ENCODE measurements around the gene ZYX.

ZYX gene

GRCh38 chr7:143367972-143368371 is 13.2 kb upstream of the ZYX start:
- TF ChIP-seq POLR2A (IDR thresholded peaks at IDR 0.05; ENCODE audit: low read depth, low read length) (no peak), POLR2AphosphoS5 (IDR thresholded peaks at IDR 0.05; ENCODE audit: low read depth, low read length) (no peak), TAF1 (IDR thresholded peaks at IDR 0.05; ENCODE audit: borderline replicate concordance, low read depth, low read length) (no peak)
- no peak for FAIRE-seq
- DNase-seq (ENCODE audit: insufficient read length): no peak

- no peak for FAIRE-seq
- no peak for DNase-seq (ENCODE audit: insufficient read length)
- TF ChIP-seq POLR2A (IDR thresholded peaks at IDR 0.05; ENCODE audit: low read depth, low read length) (no peak), POLR2AphosphoS5 (IDR thresholded peaks at IDR 0.05; ENCODE audit: low read depth, low read length) (no peak), TAF1 (IDR thresholded peaks at IDR 0.05; ENCODE audit: borderline replicate concordance, low read depth, low read length) (no peak)
Measured at GRCh38 chr7:143368387-143368786, 12.8 kb upstream of the ZYX start.

- no peak for FAIRE-seq
- no peak for DNase-seq (ENCODE audit: insufficient read length)
- TF ChIP-seq TAF1 (IDR thresholded peaks at IDR 0.05; ENCODE audit: borderline replicate concordance, low read depth, low read length) (no peak), POLR2A (IDR thresholded peaks at IDR 0.05; ENCODE audit: low read depth, low read length) (no peak), POLR2AphosphoS5 (IDR thresholded peaks at IDR 0.05; ENCODE audit: low read depth, low read length) (no peak)
Measured at GRCh38 chr7:143369678-143370651, 11.2 kb upstream of the ZYX start.

GRCh38 chr7:143372070-143372469 is 9.1 kb upstream of the ZYX start:
- no peak for FAIRE-seq

GRCh38 chr7:143373255-143373794 is 7.8 kb upstream of the ZYX start:
- no peak for DNase-seq (ENCODE audit: insufficient read length)
- no peak for FAIRE-seq
- TF ChIP-seq TAF1 (IDR thresholded peaks at IDR 0.05; ENCODE audit: borderline replicate concordance, low read depth, low read length): no peak
- TF ChIP-seq POLR2AphosphoS5 (IDR thresholded peaks at IDR 0.05; ENCODE audit: low read depth, low read length): no peak

More at GRCh38 chr7:143372070-143372469, 9.1 kb upstream of the ZYX start:
- TF ChIP-seq TAF1 (IDR thresholded peaks at IDR 0.05; ENCODE audit: borderline replicate concordance, low read depth, low read length) (no peak), POLR2A (IDR thresholded peaks at IDR 0.05; ENCODE audit: low read depth, low read length) (no peak), POLR2AphosphoS5 (IDR thresholded peaks at IDR 0.05; ENCODE audit: low read depth, low read length) (no peak)
- no peak for DNase-seq (ENCODE audit: insufficient read length)

GRCh38 chr7:143374561-143374960 is 6.6 kb upstream of the ZYX start:
- no peak for TF ChIP-seq POLR2AphosphoS5 (IDR thresholded peaks at IDR 0.05; ENCODE audit: low read depth, low read length)
- TF ChIP-seq POLR2A (IDR thresholded peaks at IDR 0.05; ENCODE audit: low read depth, low read length): no peak
- TF ChIP-seq TAF1 (IDR thresholded peaks at IDR 0.05; ENCODE audit: borderline replicate concordance, low read depth, low read length): no peak
- DNase-seq (ENCODE audit: insufficient read length) (no peak), FAIRE-seq (no peak)

GRCh38 chr7:143375298-143376034 is 5.7 kb upstream of the ZYX start:
- TF ChIP-seq POLR2AphosphoS5 (IDR thresholded peaks at IDR 0.05; ENCODE audit: low read depth, low read length): no peak
- TF ChIP-seq TAF1 (IDR thresholded peaks at IDR 0.05; ENCODE audit: borderline replicate concordance, low read depth, low read length): no peak
- no peak for TF ChIP-seq POLR2A (IDR thresholded peaks at IDR 0.05; ENCODE audit: low read depth, low read length)
- FAIRE-seq (no peak), DNase-seq (ENCODE audit: insufficient read length) (no peak)

- TF ChIP-seq TAF1 (IDR thresholded peaks at IDR 0.05; ENCODE audit: borderline replicate concordance, low read depth, low read length) (no peak), POLR2A (IDR thresholded peaks at IDR 0.05; ENCODE audit: low read depth, low read length) (no peak), POLR2AphosphoS5 (IDR thresholded peaks at IDR 0.05; ENCODE audit: low read depth, low read length) (no peak)
- DNase-seq (ENCODE audit: insufficient read length) (no peak), FAIRE-seq (no peak)
Measured at GRCh38 chr7:143376396-143376795, 4.7 kb upstream of the ZYX start.

GRCh38 chr7:143379611-143380259 is 1.4 kb upstream of the ZYX start:
- FAIRE-seq (peak; percentile 33), DNase-seq (ENCODE audit: insufficient read length) (no peak)
- no peak for TF ChIP-seq TAF1 (IDR thresholded peaks at IDR 0.05; ENCODE audit: borderline replicate concordance, low read depth, low read length)
- TF ChIP-seq POLR2A (IDR thresholded peaks at IDR 0.05; ENCODE audit: low read depth, low read length): no peak

GRCh38 chr7:143380260-143380645 is 892 bp upstream of the ZYX start:
- TF ChIP-seq POLR2AphosphoS5 (IDR thresholded peaks at IDR 0.05; ENCODE audit: low read depth, low read length) (no peak), TAF1 (IDR thresholded peaks at IDR 0.05; ENCODE audit: borderline replicate concordance, low read depth, low read length) (no peak), POLR2A (IDR thresholded peaks at IDR 0.05; ENCODE audit: low read depth, low read length) (no peak; the same call in 1 of the 2 replicates)
- DNase-seq (ENCODE audit: insufficient read length) (peak; percentile 63), FAIRE-seq (no peak)

Measured in GM12892 (cell line).